K562 (cell line): ENCODE measurements around the gene SPINK9. TPM values are rescaled to one million over a fixed set of nuclear protein-coding genes. Genes with fewer than 3 reads are reported as not detected.

ENCODE experiments used
- ATAC-seq: fragments of 200-7000 bp; cut with Tn5 transposase; 3 replicates; pipeline ENCODE4 v1.9.1; 2020; ENCODE audit warnings: moderate library complexity
- BruUV-seq: library from RNA; stranded (reverse); fragments of 400-500 nt; replicated peaks from 2 replicates; lab custom pipeline; 2021; lab: Mats Ljungman, UMichigan
- CTCF ChIA-PET: fragments of 300-600 bp; formaldehyde crosslinking; extraction: SDS; loops from one replicate; lab custom pipeline; 2021; ENCODE audit warnings: low intra/inter-chr PET ratio; lab: Yijun Ruan, JAX
- POLR2A ChIA-PET: fragments of 300-600, 350-650 bp; sonication (Branson Sonifier 250); formaldehyde crosslinking; extraction: SDS; loops from one replicate; lab custom pipeline; 2021; ENCODE audit warnings: antibody characterized with exemption, inconsistent platforms; lab: Yijun Ruan, JAX
- DNase-seq, 4 experiments: peaks; one replicate each; pipeline versions ENCODE4 v3.0.0 to v3.0.0-alpha.2; 2011 to 2018; ENCODE audit warnings: low spot score in 3 of 4, mixed read lengths in 3 of 4; ENCODE audit errors: extremely low read depth in 1 of 4
- FAIRE-seq: peaks from 2 replicates; lab custom pipeline; 2011; peaks lifted over from hg19 to GRCh38; lab: Jason Lieb, UNC
- H2AFZ ChIP-seq: 2 replicates; pipeline ENCODE4 v1.6.0; 2011; ENCODE audit warnings: low read depth, low read length, control low read depth, inconsistent platforms
- H3K27ac ChIP-seq: fragments of 200-600 bp; 3 replicates; pipeline ENCODE4 v1.8.0; 2011; ENCODE audit warnings: low read depth, mild to moderate bottlenecking, control low read depth, inconsistent platforms, low read length, moderate library complexity, mixed read lengths; ENCODE audit errors: extremely low read depth
- H3K27me3 ChIP-seq, 2 experiments: fragments of 300-600 bp in 1 of 2; 2 replicates in 1 of 2; 3 replicates in 1 of 2; pipeline versions ENCODE4 v1.6.0 to v1.8.0; 2011; ENCODE audit warnings: inconsistent platforms in 2 of 2, low read length in 2 of 2, mild to moderate bottlenecking in 1 of 2, mixed read lengths in 1 of 2, moderate library complexity in 1 of 2; ENCODE audit not compliant: control insufficient read depth in 2 of 2, insufficient read depth in 2 of 2
- H3K36me3 ChIP-seq: fragments of 300-600 bp; 3 replicates; pipeline ENCODE4 v1.8.0; 2011; ENCODE audit warnings: mild to moderate bottlenecking, low read length, inconsistent platforms; ENCODE audit not compliant: control insufficient read depth, insufficient read depth
- H3K4me1 ChIP-seq, 2 experiments: fragments of 200-600 bp in 1 of 2; replicated peaks in 1 of 2; 2 replicates in 1 of 2; 3 replicates in 1 of 2; pipeline versions ENCODE4 v1.5.1 to v1.8.0; 2011; ENCODE audit warnings: inconsistent platforms in 2 of 2, low read length in 2 of 2, mild to moderate bottlenecking in 1 of 2, mixed read lengths in 1 of 2, moderate library complexity in 1 of 2; ENCODE audit not compliant: control insufficient read depth in 2 of 2, insufficient read depth in 2 of 2
- H3K4me2 ChIP-seq: 2 replicates; pipeline ENCODE4 v1.6.1; 2011; ENCODE audit warnings: low read length, control low read depth, inconsistent platforms, mixed read lengths; ENCODE audit not compliant: insufficient read depth
- H3K4me3 ChIP-seq: fragments of 200-600 bp; sonication (generic), shearing (Covaris generic); 2 replicates; pipeline ENCODE4 v1.5.1; 2016; ENCODE audit warnings: control low read depth, inconsistent platforms
- H3K79me2 ChIP-seq: fragments of 200-600 bp; 3 replicates; pipeline ENCODE4 v1.8.0; 2011; ENCODE audit warnings: low read length, inconsistent platforms; ENCODE audit not compliant: control insufficient read depth, insufficient read depth
- H3K9ac ChIP-seq, 2 experiments: 2 replicates each; pipeline versions ENCODE4 v1.6.0 to v1.6.1; 2011; ENCODE audit warnings: low read depth in 2 of 2, low read length in 2 of 2, control low read depth in 1 of 2, inconsistent platforms in 1 of 2, mild to moderate bottlenecking in 1 of 2, mixed read lengths in 1 of 2; ENCODE audit not compliant: insufficient read depth in 1 of 2
- H3K9me1 ChIP-seq: one replicate; pipeline ENCODE4 v1.6.0; 2011; ENCODE audit warnings: inconsistent platforms, mild to moderate bottlenecking, low read length, moderate library complexity; ENCODE audit not compliant: control insufficient read depth, insufficient read depth
- H3K9me3 ChIP-seq: replicated peaks from 2 replicates; pipeline ENCODE4 v1.5.1; 2011; ENCODE audit warnings: low read depth, low read length, inconsistent platforms; ENCODE audit not compliant: control insufficient read depth, insufficient read depth
- H4K20me1 ChIP-seq: replicated peaks from 2 replicates; pipeline ENCODE4 v1.6.1; 2011; ENCODE audit warnings: low read length, inconsistent platforms, mixed read lengths; ENCODE audit not compliant: control insufficient read depth, insufficient read depth
- HNRNPH1 ChIP-seq: fragments of 200-400 bp; formaldehyde crosslinking; optimal IDR thresholded peaks from 2 replicates; pipeline ENCODE3; 2017; ENCODE audit warnings: low read depth, mild to moderate bottlenecking, low read length, moderate library complexity
- KAT2B ChIP-seq: IDR thresholded peaks from one replicate; pipeline ENCODE4 v1.6.1; 2012; ENCODE audit warnings: low read depth, mild to moderate bottlenecking, control low read depth, inconsistent platforms, low read length, moderate library complexity
- NBN ChIP-seq: fragments of 450-650 bp; IDR thresholded peaks from 2 replicates; pipeline ENCODE4 v1.6.1; 2016; ENCODE audit warnings: low read depth, mild to moderate bottlenecking
- SPI1 ChIP-seq: IDR thresholded peaks from 2 replicates; pipeline ENCODE4 v1.6.1; 2011; ENCODE audit warnings: low read depth, low read length, control low read depth, borderline replicate concordance
- TOE1 ChIP-seq, 2 experiments: fragments of 450-650 bp in 1 of 2; sonication (generic) in 1 of 2; formaldehyde crosslinking in 1 of 2; IDR thresholded peaks; 2 replicates each; pipeline versions ENCODE4 v1.7.1 to v1.8.0; 2016 to 2022; ENCODE audit warnings: borderline replicate concordance in 2 of 2, mild to moderate bottlenecking in 2 of 2, antibody characterized with exemption in 1 of 2, inconsistent platforms in 1 of 2, low read depth in 1 of 2, missing genetic modification reagents in 1 of 2, moderate library complexity in 1 of 2
- U2AF2 ChIP-seq: fragments of 200-400 bp; formaldehyde crosslinking; optimal IDR thresholded peaks from 2 replicates; pipeline ENCODE3; 2017; ENCODE audit warnings: low read depth, mild to moderate bottlenecking, low read length
- ZNF121 ChIP-seq: sonication (generic); formaldehyde crosslinking; conservative IDR thresholded peaks from 2 replicates; pipeline ENCODE4 v1.8.0; 2022; ENCODE audit warnings: missing genetic modification reagents
- ZNF274 ChIP-seq: IDR thresholded peaks from 2 replicates; pipeline ENCODE4 v1.6.1; 2011; ENCODE audit warnings: low read depth, mild to moderate bottlenecking, low read length, moderate library complexity, borderline replicate concordance
- WGBS: fragments of 100-300 bp; shearing (Covaris generic); methylation state at CpG from one replicate; pipeline ENCODE4 v1.1.6; 2016; ENCODE audit warnings: low coverage, mixed read lengths; ENCODE audit not compliant: insufficient coverage; ENCODE audit errors: missing lambda C conversion rate; 5-methylcytosine and 5-hydroxymethylcytosine counted together
- in situ Hi-C: fragments of 300-500 bp; cut with MboI; formaldehyde crosslinking; loops from 4 replicates; pipeline ENCODE4 v1.15.0; 2018; ENCODE audit warnings: inconsistent platforms, mixed read lengths
- intact Hi-C: fragments of 100-400 bp; cut with micrococcal nuclease; formaldehyde crosslinking; loops from 2 replicates; pipeline ENCODE4 v1.14.2; 2022
- polyA plus RNA-seq, 8 experiments: library from polyadenylated mRNA; depleted of rRNA in 4 of 8; stranded (reverse) in 5 of 8; unstranded in 3 of 8; fragments of >200 nt; fragmentation: Nextera tagmentation in 2 of 8; fragmentation: Illumina TruSeq in 1 of 8; extraction: Ambion mirVana in 2 of 8; extraction: Trizol in 1 of 8; gene quantifications; 2 replicates each; pipeline versions ENCODE4 v1.2.1 to v1.2.3, GENCODE V29; 2011 to 2014; ENCODE audit warnings: inconsistent platforms in 1 of 8, missing spikeins in 1 of 8
- total RNA-seq, 7 experiments: library from RNA; depleted of rRNA in 6 of 7; stranded (reverse); fragments of >200 nt in 6 of 7; fragmentation: Illumina TruSeq in 2 of 7; extraction: Trizol in 2 of 7; gene quantifications; 2 replicates each; pipeline versions ENCODE4 v1.2.1 to v1.2.3, GENCODE V29; 2011 to 2021; ENCODE audit warnings: low replicate concordance in 1 of 7
- TF ChIP-seq, protein P1 (sequence below): sonication (generic); formaldehyde crosslinking; IDR thresholded peaks from 2 replicates; pipeline ENCODE4 v1.8.0; 2023; ENCODE audit warnings: mild to moderate bottlenecking, missing genetic modification reagents

SPINK9 gene
- total and polyA plus RNA-seq, 9 of the 15 experiments (the other 6 are each of a cell fraction or from before 2014, with no cell fraction given) = not detected

DNA sequence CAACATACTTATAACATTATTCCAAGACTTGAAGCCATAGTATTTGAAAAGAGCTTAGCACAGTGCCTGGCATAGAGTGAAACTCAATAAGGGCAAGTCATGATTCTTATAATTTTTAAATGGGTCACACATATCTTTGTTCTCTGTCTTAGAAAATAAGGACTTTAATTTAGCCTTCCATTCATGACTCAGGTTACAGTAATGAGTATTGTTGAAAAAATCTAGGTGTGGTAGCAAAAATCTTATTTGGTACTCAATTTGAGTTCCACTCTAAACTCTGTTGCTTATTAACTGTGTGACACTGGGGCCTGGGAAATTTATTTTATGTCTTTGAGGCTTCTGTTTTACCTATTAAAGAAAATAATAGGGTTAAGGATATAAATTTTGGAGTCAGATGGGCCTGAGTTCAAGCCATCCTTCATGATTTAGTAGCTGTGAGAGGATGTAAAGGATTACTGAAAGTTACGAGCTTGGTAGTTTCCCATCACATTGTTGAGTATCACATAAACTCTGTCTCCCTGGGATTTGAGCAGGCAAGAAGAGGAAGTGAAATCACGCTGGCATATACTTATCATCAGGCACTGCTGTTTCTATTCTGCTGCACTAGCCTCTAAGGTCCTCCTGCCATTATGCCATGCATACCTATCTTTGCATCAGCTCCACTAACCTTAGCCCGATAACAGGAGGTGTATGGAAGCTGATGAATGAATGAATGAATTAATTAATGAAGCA lies 1.5 kb downstream of the SPINK9 start:
- Histone ChIP-seq H3K4me3 (no peak overlapping the region), H3K4me2 (no peak overlapping the region), H3K36me3 (no peaks in the 10 kb centered on the region), H3K27me3 (no peaks in the 10 kb centered on the region), H3K4me1 (no peaks in the 10 kb centered on the region), H2AFZ (no peak overlapping the region), H3K79me2 (no peaks in the 10 kb centered on the region), H3K9me1 (no peaks in the 10 kb centered on the region), H4K20me1 (no peaks in the 10 kb centered on the region), H3K9ac (no peak overlapping the region), H3K9me3 (no peaks in the 10 kb centered on the region), H3K27ac (no peak overlapping the region)
- CTCF ChIA-PET = no interaction called here
- no peak for DNase-seq
- ATAC-seq = no peak
- BruUV-seq = no TSS peak
- WGBS = 9% methylated on average over 3 of the region's 3 CpGs
- no peak for FAIRE-seq
- TF ChIP-seq TOE1 (IDR thresholded peaks at IDR 0.05; ENCODE audit: borderline replicate concordance) (no peak), TOE1 (CRISPR knock-in tag; IDR thresholded peaks at IDR 0.05; ENCODE audit: borderline replicate concordance, low read depth) (no peak), SPI1 (peak; percentile 58; the same call in 1 of the 2 replicates)
- in situ Hi-C loops = no loop called here
- POLR2A ChIA-PET = no interaction called here
- intact Hi-C loops = no loop called here

DNA sequence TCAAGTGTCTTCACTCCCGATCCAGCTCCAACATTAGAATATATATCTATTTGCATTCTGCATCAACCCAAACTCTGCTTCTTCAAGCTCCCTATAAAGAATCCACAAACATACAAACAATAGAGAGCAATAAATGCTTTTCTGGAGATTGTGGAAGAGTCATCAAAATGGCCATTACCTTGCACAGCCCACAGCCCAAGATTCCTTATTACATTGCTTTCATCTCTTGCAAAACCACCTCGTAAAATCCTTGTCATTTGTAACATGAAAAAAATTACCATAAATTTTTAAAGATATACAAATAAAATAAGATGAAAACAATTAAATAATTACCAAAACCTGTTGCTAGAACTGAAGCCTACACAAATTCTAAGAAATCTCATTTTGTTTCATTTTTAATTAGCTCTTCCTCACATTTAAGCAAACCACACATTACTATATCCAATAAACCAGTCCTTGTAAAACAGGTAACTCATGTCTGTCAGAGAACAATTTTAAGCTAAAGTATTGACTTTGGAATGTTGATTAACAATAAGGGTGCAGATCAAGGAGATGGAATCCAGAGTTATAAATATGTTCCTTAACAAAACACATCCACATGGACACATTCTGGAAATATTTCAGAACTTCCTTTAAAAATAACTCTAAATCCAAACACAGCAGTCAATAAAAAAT lies 7.1 kb downstream of the SPINK9 start:
- intact Hi-C loops = no loop called here
- 14% methylated on average over 2 of the region's 2 CpGs for WGBS
- TF ChIP-seq ZNF121 = no peak
- no peak for TF ChIP-seq SPI1
- TF ChIP-seq ZNF274 = no peak
- TF ChIP-seq, protein P1, sequence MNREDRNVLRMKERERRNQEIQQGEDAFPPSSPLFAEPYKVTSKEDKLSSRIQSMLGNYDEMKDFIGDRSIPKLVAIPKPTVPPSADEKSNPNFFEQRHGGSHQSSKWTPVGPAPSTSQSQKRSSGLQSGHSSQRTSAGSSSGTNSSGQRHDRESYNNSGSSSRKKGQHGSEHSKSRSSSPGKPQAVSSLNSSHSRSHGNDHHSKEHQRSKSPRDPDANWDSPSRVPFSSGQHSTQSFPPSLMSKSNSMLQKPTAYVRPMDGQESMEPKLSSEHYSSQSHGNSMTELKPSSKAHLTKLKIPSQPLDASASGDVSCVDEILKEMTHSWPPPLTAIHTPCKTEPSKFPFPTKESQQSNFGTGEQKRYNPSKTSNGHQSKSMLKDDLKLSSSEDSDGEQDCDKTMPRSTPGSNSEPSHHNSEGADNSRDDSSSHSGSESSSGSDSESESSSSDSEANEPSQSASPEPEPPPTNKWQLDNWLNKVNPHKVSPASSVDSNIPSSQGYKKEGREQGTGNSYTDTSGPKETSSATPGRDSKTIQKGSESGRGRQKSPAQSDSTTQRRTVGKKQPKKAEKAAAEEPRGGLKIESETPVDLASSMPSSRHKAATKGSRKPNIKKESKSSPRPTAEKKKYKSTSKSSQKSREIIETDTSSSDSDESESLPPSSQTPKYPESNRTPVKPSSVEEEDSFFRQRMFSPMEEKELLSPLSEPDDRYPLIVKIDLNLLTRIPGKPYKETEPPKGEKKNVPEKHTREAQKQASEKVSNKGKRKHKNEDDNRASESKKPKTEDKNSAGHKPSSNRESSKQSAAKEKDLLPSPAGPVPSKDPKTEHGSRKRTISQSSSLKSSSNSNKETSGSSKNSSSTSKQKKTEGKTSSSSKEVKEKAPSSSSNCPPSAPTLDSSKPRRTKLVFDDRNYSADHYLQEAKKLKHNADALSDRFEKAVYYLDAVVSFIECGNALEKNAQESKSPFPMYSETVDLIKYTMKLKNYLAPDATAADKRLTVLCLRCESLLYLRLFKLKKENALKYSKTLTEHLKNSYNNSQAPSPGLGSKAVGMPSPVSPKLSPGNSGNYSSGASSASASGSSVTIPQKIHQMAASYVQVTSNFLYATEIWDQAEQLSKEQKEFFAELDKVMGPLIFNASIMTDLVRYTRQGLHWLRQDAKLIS (CRISPR knock-in tag) = no peak
- no peak for TF ChIP-seq U2AF2
- TF ChIP-seq HNRNPH1 = no peak
- no peak for TF ChIP-seq KAT2B
- no peak for TF ChIP-seq NBN

More for the DNA sequence above, 7.1 kb downstream of the SPINK9 start:
- no peak overlapping the region for H3K9ac ChIP-seq
- ChIA-PET POLR2A (no interaction called here), CTCF (no interaction called here)
- no peaks in the 10 kb centered on the region for H3K27me3 ChIP-seq
- H3K9me3 ChIP-seq = no peaks in the 10 kb centered on the region
- no peak overlapping the region for H3K4me3 ChIP-seq
- peak overlapping the region; percentile 78 for H2AFZ ChIP-seq
- no peaks in the 10 kb centered on the region for H3K9me1 ChIP-seq
- no TSS peak for BruUV-seq
- no peaks in the 10 kb centered on the region for H3K79me2 ChIP-seq
- ATAC-seq (no peak), FAIRE-seq (no peak), DNase-seq (no peak)
- H3K4me2 ChIP-seq = no peak overlapping the region
- H3K36me3 ChIP-seq = no peaks in the 10 kb centered on the region
- no peak overlapping the region for H3K27ac ChIP-seq
- in situ Hi-C loops = no loop called here
- H4K20me1 ChIP-seq = no peaks in the 10 kb centered on the region
- peaks cover 0 to 13% of the 10 kb centered on the region in 2 experiments; a peak in 2 of 5 replicates for H3K4me1 ChIP-seq
